ENCODE data around the gene PIGQ. TPM values are rescaled to one million over a fixed set of nuclear protein-coding genes. Genes with fewer than 3 reads are reported as not detected.

Gene PIGQ
- total and polyA plus RNA-seq, 5 experiments from 2014 or later: 8.8 to 59.0 (median 13.4) TPM

DNA sequence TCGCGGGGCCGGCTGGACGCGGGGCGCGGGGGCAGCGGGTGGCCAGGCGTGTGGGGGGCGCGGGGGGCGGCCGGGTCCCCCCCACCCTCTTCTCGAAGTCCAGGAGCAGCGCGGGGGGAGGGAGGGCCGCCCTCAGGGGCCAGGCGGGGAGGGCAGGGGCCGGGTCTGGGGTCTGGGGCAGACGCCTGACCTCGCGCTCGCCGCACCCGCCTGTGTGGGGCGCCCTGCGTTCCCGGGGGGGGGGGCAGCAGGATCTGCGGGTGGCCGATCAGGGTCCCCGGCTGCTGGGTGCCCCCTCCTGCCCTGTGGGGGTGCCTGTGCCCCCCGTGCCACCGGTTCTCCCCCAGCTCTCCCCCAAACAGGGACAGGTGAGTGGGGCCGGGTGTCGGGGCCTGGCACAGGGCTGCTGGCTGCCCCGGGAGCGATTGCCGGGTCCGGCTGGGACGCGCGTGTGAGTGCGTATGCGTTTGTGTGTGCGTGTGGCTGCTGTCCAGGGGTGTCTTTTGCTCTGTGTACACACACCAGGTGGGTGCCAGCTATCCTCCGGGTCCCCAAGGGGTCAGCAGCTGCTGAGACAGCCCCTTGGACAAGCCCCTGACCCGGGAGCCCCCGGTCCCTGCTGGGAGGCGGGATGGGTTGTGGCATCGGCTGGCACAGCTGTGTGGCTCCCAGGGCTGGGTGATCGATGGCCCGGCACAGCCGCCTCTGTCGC, 8.9 kb upstream of the PIGQ start:
- POLR2A ChIA-PET: no interaction called here
- Mint-ChIP-seq H3K9me3 (no peaks in the 10 kb centered on the region), H3K36me3 (no peaks in the 10 kb centered on the region), H3K27ac (no peak overlapping the region), H3K4me3 (no peak overlapping the region), H3K4me1 (no peaks in the 10 kb centered on the region), H3K27me3 (peaks cover 0 to 9% (median 5%) of the 10 kb centered on the region in 5 donors)
- no peak for DNase-seq
- no peak for ATAC-seq

DNA sequence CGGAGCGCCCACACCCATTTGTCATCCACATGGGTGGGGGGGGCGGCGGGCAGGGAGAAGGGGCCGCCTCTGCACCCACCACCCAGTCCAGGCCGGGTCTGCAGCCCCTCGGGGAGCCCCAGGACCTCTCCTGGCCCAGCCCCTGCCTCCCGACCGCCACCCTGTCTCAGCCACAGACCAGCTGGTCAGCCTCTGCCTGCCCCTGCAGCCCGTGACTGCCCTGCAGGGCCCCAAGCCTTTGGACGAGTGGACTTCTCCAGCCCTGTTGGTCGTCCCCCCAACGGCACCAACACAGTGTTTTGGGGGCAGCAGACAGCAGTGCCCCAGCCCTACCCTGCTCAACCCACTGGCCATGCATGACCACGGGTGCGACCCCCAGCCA, 8.4 kb upstream of the PIGQ start:
- Mint-ChIP-seq H3K4me3 (no peak overlapping the region), H3K27me3 (peaks cover 0 to 9% (median 5%) of the 10 kb centered on the region in 5 donors), H3K36me3 (no peaks in the 10 kb centered on the region), H3K27ac (no peak overlapping the region), H3K9me3 (no peaks in the 10 kb centered on the region), H3K4me1 (peaks cover 0 to 1% (median under 1%) of the 10 kb centered on the region in 4 donors)
- POLR2A ChIA-PET: no interaction called here
- DNase-seq (no peak), ATAC-seq (no peak)

DNA sequence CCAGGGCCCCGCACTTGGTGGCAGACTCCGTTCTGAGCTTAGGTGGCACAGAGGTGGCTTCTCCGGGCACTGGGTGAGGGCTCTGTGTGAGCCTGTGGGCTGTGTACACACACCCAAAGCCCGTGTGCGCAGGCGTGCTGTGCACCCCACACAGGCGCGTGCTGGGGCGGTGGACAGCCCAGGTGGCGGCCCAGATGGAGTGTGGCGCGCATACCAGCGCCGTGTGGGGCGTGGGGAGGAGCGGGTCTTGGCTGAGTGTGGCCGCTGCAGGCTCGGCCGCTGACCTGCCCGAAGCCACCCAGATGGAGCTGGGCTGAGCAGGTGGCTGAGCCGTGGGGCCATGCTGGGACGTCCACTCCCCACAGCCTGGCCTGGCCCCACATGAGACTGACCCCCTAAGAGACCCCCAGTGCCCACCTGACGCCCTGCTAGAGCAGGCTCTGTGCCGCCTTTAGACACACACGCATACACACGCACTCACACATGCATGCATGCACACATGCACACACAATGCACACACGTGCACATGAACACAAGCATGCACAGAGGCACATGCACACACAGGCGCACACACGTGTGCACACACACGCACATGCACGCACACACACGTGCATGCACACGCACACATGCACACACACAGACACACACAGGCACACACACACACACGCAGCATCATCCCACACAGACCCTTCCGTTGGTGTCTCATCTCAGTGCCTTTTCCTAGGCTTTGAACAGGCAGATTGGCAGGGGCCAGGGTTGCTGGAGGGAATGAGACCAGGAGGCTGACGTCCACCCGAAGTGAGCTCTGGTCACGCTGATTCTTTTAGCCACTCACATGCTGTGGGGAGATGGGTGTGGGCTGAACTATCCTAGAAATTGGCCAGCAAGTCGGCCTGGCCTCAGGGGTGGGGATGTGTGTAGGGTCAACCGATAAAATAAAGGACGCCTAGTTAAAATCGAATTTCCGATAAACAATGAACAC, 7.5 kb upstream of the PIGQ start:
- Mint-ChIP-seq H3K4me3 (peak overlapping the region in 1 of 10 donors; percentile 39), H3K36me3 (no peaks in the 10 kb centered on the region), H3K27me3 (peaks cover 0 to 9% (median 5%) of the 10 kb centered on the region in 5 donors), H3K9me3 (no peaks in the 10 kb centered on the region), H3K4me1 (peaks cover 6 to 10% (median 9%) of the 10 kb centered on the region in 4 donors), H3K27ac (peak overlapping the region in 3 of 10 donors; percentile 17 to 60 (median 58))
- DNase-seq: no peak
- ATAC-seq: no peak
- POLR2A ChIA-PET: no interaction called here

DNA sequence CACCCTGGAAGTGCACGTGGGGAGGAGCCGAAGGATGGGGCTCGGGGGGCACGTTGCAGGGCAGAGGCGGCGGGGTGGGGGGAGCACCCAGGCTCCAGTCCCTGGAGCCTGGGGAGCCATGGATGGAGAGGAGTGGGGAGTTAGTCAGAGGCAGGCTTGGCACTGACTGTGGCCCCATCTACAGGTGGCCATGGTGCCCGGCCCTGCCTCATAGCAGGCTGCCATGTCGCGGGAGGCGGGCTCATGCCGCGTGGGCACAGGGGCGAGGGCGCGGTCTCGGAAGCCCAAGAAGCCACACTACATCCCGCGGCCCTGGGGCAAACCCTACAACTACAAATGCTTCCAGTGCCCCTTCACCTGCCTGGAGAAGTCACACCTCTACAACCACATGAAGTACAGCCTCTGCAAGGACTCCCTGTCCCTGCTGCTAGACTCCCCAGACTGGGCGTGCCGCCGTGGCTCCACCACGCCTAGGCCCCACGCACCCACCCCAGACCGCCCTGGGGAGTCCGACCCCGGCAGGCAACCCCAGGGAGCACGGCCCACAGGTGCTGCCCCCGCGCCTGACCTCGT, 6.6 kb upstream of the PIGQ start:
- POLR2A ChIA-PET: no interaction called here
- peaks cover 0 to 9% (median 5%) of the 10 kb centered on the region in 5 donors for H3K27me3 Mint-ChIP-seq
- no peak overlapping the region for H3K4me3 Mint-ChIP-seq
- no peaks in the 10 kb centered on the region for H3K36me3 Mint-ChIP-seq
- no peaks in the 10 kb centered on the region for H3K9me3 Mint-ChIP-seq
- DNase-seq: no peak
- ATAC-seq: no peak
- H3K27ac Mint-ChIP-seq: no peak overlapping the region
- H3K4me1 Mint-ChIP-seq: peaks cover 6 to 13% (median 10%) of the 10 kb centered on the region in 4 donors

GRCh38 chr16:564690-565418, 4.9 kb upstream of the PIGQ start:
- peaks cover 0 to 2% (median 0%) of the 10 kb centered on the region in 5 donors for H3K27me3 Mint-ChIP-seq
- no peaks in the 10 kb centered on the region for H3K36me3 Mint-ChIP-seq
- no peak overlapping the region for H3K4me3 Mint-ChIP-seq
- H3K4me1 Mint-ChIP-seq: peaks cover 7 to 20% (median 18%) of the 10 kb centered on the region in 4 donors
- no peak for DNase-seq
- peaks cover 0 to 2% (median 0%) of the 10 kb centered on the region in 9 donors for H3K9me3 Mint-ChIP-seq
- H3K27ac Mint-ChIP-seq: no peak overlapping the region
- POLR2A ChIA-PET: no interaction called here
- no peak for ATAC-seq

- no peak for DNase-seq
- no peak for ATAC-seq
- Mint-ChIP-seq H3K9me3 (peaks cover 0 to 2% (median 0%) of the 10 kb centered on the region in 9 donors), H3K36me3 (no peaks in the 10 kb centered on the region), H3K27ac (peak overlapping the region in 1 of 10 donors; percentile 66), H3K4me3 (peak overlapping the region in 1 of 10 donors; percentile 72), H3K4me1 (peaks cover 9 to 23% (median 21%) of the 10 kb centered on the region in 4 donors), H3K27me3 (peaks cover 0 to 2% (median 0%) of the 10 kb centered on the region in 5 donors)
- POLR2A ChIA-PET: interaction anchor here (0.5 to 1.6 kb wide), 3 partner anchors 37 to 179 kb away, joined by 3 to 6 read pairs (median 4); partner anchors contain the start of gene METTL26
Measured at GRCh38 chr16:565419-566330, 4.1 kb upstream of the PIGQ start.

DNA sequence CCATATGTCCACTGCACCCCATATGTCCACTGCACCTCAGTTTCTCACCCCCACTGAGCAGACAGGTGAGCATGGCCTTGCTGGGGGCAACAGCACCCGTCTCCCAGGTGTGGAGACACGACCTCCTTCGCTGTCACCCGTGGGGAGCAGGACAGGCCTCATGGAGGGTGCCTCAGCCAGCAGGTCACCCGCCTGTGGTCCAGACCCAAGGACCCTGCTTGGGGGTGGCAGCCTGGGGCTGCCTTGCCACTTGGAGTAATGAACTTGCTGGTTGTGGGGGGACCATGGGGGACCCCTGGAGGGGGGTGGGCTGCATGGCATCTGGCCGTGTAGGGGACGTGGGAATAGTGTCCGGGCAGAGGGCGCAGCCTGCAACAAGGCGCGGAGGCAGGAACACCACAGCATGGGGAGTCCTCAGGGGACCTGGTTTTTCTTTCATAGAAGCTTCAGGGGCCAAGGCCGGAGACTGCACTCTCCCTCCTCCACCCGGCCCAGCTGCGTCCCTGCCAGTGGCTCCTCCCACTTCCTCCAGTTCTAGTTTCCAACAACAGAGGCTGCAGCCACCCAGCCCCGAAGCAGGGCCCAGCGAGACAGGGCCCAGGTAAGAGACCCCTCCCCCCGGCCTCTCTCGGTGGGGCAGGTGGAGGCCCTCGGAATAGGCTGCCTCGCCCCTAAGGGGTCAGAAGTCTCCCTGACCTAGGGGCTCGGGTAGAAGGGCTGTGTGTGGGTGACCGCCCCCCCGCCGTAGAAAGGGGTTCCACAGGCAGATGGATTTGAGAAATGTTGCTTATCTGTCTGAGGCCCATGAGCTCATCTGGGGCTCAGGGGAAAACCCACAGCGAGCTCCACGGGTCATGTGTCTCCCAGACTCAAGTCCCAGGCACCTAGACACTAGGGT, 3.0 kb upstream of the PIGQ start, which contains the start of gene NHLRC4:
Gene NHLRC4 (plus strand): TSS at position 531 of the 898 bp plus-strand sequence. CDS start 1,043 bp downstream, outside the sequence.
- H3K9me3 Mint-ChIP-seq: peaks cover 0 to 2% (median 0%) of the 10 kb centered on the region in 9 donors
- H3K4me1 Mint-ChIP-seq: peaks cover 19 to 34% (median 31%) of the 10 kb centered on the region in 4 donors
- peak within 1 kb of the TSS; percentile 66 to 91 (median 88) for H3K27ac Mint-ChIP-seq
- peak; percentile 33 to 54 for ATAC-seq
- POLR2A ChIA-PET: interaction anchor here (0.5 to 2.1 kb wide), 5 partner anchors 19 to 180 kb away, joined by 3 to 8 read pairs (median 5); partner anchors contain the start of genes CAPN15 and METTL26
- H3K4me3 Mint-ChIP-seq: peak within 1 kb of the TSS; percentile 60 to 84 (median 74)
- H3K36me3 Mint-ChIP-seq: no peaks in the 10 kb centered on the region
- peak in 9 of 10 donors; percentile 29 to 77 (median 44) for DNase-seq
- peaks cover 0 to 2% (median 0%) of the 10 kb centered on the region in 5 donors for H3K27me3 Mint-ChIP-seq

GRCh38 chr16:567373-568256, 2.2 kb upstream of the PIGQ start:
- H3K9me3 Mint-ChIP-seq: peaks cover 0 to 2% (median 0%) of the 10 kb centered on the region in 9 donors
- POLR2A ChIA-PET: interaction anchor here (1.2 to 2.1 kb wide), 5 partner anchors 18 to 69 kb away, joined by 3 to 8 read pairs (median 5); partner anchors contain the start of genes CAPN15 and METTL26
- DNase-seq (no peak), ATAC-seq (no peak)
- peak overlapping the region; percentile 60 to 84 (median 74) for H3K4me3 Mint-ChIP-seq
- peak overlapping the region in 9 of 10 donors; percentile 66 to 91 (median 88) for H3K27ac Mint-ChIP-seq
- peaks cover 20 to 39% (median 35%) of the 10 kb centered on the region in 4 donors for H3K4me1 Mint-ChIP-seq
- no peaks in the 10 kb centered on the region for H3K36me3 Mint-ChIP-seq
- H3K27me3 Mint-ChIP-seq: peaks cover 0 to 1% (median 0%) of the 10 kb centered on the region in 5 donors

GRCh38 chr16:568401-569258, 1.1 kb upstream of the PIGQ start:
- DNase-seq: no peak
- Mint-ChIP-seq H3K27me3 (no peaks in the 10 kb centered on the region), H3K4me3 (peak overlapping the region; percentile 81 to 91 (median 84)), H3K4me1 (peaks cover 20 to 39% (median 35%) of the 10 kb centered on the region in 4 donors), H3K36me3 (no peaks in the 10 kb centered on the region), H3K27ac (peak overlapping the region in 9 of 10 donors; percentile 85 to 94 (median 91)), H3K9me3 (peaks cover 0 to 2% (median 0%) of the 10 kb centered on the region in 9 donors)
- POLR2A ChIA-PET: interaction anchor here (0.6 to 2.1 kb wide), 4 partner anchors 20 to 167 kb away, joined by 3 to 8 read pairs (median 4); partner anchors contain the start of genes CAPN15 and DECR2
- no peak for ATAC-seq
